ENCODE data around the gene SRRM3. TPM values are rescaled to one million over a fixed set of nuclear protein-coding genes. Genes with fewer than 3 reads are reported as not detected.
A peak's percentile ranks its signal among the peaks of the same experiment; 100 is the strongest.
"Not testable (repeated sequence)": the region's sequence is repeated elsewhere in the genome, so short reads cannot be mapped to it uniquely, and the experiment has no call there.

The SRRM3 gene
- total RNA-seq, 2 experiments from 2014 or later, result 0.09 TPM; not detected in 1

DNA sequence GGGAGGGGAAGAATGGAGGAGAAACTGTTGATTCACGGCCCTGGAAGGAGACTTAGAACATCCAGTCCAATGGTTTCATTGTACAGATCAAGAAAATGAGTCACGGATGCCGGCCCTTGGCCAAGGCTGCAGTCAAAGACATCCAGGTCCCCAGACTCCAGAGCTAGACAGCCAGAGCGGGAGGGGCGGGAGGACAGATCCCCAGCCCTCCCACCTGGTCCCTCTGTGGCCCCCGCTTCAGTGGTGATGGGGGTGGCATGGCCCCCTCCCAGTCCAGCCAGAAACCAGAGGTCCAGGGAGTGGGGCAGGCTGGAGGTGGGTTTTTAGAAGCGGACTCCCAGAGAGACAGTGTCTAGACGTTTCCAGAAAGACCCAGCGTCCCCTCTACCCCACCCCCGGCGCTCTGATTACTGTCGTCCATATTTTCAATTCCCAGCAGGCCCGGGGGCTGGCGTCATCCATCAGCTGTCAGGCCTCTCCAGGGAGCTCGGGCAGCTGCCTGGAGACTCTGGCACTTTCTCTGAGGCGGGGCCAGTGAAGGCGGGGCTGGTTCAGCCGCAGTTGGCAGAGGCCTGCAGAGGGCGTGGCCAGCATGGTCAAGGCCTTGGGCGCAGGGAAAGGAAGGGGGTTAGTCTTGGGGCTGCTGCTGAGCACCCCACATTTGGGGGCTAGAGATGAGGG lies 92.8 kb downstream of the SRRM3 start:
- ChIA-PET POLR2A (no interaction called here), CTCF (interaction anchor here (1.3 to 1.6 kb wide), 2 partner anchors 19 to 23 kb away, joined by 4 to 6 read pairs; no protein-coding TSS in a partner anchor)
- DNase-seq (peak; percentile 22), ATAC-seq (no peak)
- H3K36me3 Mint-ChIP-seq (ENCODE audit: low read depth), result no peaks in the 10 kb centered on the region
- H3K27me3 Mint-ChIP-seq, result peaks cover 2% of the 10 kb centered on the region
- H3K9me3 Mint-ChIP-seq (ENCODE audit: low read depth), result no peaks in the 10 kb centered on the region
- peaks cover 12% of the 10 kb centered on the region for H3K4me1 Mint-ChIP-seq
- H3K4me3 Mint-ChIP-seq, result no peak overlapping the region
- no peak overlapping the region for H3K27ac Mint-ChIP-seq
- intact Hi-C loops (cut with DNase I, micrococcal nuclease), result no loop called here

DNA sequence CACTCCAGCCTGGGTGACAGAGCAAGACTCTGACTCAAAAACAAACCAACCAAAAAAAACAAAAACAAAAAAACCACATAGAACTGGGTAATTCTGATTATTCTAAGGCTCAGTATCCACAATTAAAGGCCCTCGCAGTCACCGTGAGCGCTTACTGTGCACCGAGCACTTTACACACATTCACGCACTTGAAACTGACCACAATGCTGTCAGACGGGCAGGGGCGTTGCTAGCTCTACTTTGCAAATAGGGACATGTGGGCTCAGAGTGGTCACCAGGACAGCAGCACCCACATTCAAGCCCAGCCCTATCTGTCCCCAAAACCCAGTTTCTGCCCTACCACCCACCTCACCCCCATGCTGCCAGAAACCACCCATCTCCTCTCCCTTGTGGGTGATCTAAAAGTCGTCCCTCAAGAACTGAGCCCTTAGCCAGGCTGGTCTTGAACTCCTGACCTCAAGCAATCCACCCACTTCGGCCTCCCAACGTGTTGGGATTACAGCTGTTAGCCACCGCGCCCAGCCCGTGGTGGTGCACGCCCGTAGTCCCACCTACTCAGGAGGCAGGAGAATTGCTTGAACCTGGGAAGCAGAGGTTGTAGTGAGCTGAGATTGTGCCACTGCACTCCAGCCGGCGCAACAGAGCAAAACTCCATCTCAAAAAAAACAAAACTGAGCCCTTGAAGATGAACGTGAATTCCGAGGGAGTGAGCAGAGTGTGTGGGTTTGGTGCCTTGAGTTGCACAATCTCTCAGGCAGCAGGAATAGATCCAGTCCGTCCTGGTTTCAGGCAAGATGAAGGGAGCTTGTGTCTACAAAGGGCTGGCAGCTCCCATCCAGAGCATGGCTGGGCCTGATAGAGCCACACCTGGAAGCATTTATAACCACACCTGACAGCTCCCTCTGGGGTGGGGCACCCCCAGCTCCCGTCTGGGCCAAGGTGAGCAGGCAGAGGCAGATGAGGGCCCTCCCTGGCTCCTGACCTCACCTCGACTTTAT lies 95.3 kb downstream of the SRRM3 start:
- CTCF ChIA-PET, result interaction anchor here (1.0 to 2.6 kb wide), 3 partner anchors 17 to 63 kb away, joined by 3 to 7 read pairs (median 3); no protein-coding TSS in a partner anchor
- no peak overlapping the region for H3K4me3 Mint-ChIP-seq
- H3K4me1 Mint-ChIP-seq, result peaks cover 3% of the 10 kb centered on the region
- POLR2A ChIA-PET, result no interaction called here
- no peak for DNase-seq
- H3K27ac Mint-ChIP-seq, result no peak overlapping the region
- intact Hi-C loops (cut with DNase I, micrococcal nuclease), result no loop called here
- no peaks in the 10 kb centered on the region for H3K9me3 Mint-ChIP-seq (ENCODE audit: low read depth)
- ATAC-seq, result no peak
- H3K27me3 Mint-ChIP-seq, result peaks cover 2% of the 10 kb centered on the region
- no peaks in the 10 kb centered on the region for H3K36me3 Mint-ChIP-seq (ENCODE audit: low read depth)

DNA sequence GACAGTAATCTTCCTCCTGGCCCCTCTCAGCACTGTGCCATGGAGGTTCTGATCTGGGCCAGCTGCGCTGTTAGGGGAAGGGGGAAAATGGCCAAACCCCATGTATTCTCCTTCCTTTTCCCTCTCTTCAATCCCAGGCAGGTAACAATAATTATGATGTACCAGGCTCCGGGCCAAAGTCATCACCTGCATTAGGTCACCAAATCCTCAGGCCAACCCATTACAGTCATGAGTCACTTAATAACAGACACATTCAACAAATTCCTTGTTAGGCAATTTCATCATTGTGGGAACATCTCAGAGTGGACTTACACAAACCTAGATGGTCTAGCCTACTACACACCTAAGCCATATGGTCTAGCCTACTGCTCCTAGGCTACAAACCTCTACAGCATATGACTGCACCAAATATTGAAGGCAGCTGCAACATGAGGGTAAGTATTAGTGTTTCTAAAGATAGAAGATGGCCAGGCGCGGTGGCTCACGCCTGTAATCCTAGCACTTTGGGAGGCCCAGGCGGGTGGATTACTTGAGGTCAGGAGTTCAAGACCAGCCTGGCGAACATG lies 98.6 kb downstream of the SRRM3 start:
- POLR2A ChIA-PET, result no interaction called here
- CTCF ChIA-PET, result interaction anchor here (1.1 kb wide), 1 partner anchor 14 kb away, joined by 4 read pairs; no protein-coding TSS in a partner anchor
- DNase-seq (no peak), ATAC-seq (no peak)
- H3K27me3 Mint-ChIP-seq, result no peaks in the 10 kb centered on the region
- no peak overlapping the region for H3K4me3 Mint-ChIP-seq
- no peaks in the 10 kb centered on the region for H3K9me3 Mint-ChIP-seq (ENCODE audit: low read depth)
- H3K27ac Mint-ChIP-seq, result no peak overlapping the region
- H3K36me3 Mint-ChIP-seq (ENCODE audit: low read depth), result peaks cover 4% of the 10 kb centered on the region
- H3K4me1 Mint-ChIP-seq, result peaks cover 14% of the 10 kb centered on the region
- intact Hi-C loops (cut with DNase I, micrococcal nuclease), result no loop called here

DNA sequence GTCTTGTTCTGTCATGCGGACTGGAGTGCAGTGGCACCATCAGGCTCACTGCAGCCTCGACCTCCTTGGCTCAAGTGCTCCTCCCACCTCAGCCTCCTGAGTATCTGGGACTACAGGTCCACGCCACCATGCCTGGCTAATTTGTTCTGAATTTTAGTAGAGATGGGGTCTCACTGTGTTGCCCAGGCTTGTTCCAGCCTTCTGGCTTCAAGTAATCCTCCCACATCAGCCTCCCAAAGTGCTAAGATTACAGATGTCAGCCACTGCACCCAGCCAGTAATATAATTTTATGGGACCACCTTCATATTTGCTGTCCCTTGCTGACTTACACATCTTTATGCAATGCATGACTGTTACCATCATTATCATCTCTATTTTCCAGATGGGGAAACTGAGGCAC lies 99.3 kb downstream of the SRRM3 start:
- no peak for ATAC-seq
- no peak overlapping the region for H3K4me3 Mint-ChIP-seq
- H3K36me3 Mint-ChIP-seq (ENCODE audit: low read depth), result peaks cover 4% of the 10 kb centered on the region
- ChIA-PET CTCF (interaction anchor here (1.4 to 2.2 kb wide), 2 partner anchors 9 to 13 kb away, joined by 5 to 16 read pairs; no protein-coding TSS in a partner anchor), POLR2A (no interaction called here)
- intact Hi-C loops (cut with DNase I, micrococcal nuclease), result no loop called here
- no peak overlapping the region for H3K27ac Mint-ChIP-seq
- DNase-seq, result no peak
- no peaks in the 10 kb centered on the region for H3K9me3 Mint-ChIP-seq (ENCODE audit: low read depth)
- peaks cover 14% of the 10 kb centered on the region for H3K4me1 Mint-ChIP-seq
- no peaks in the 10 kb centered on the region for H3K27me3 Mint-ChIP-seq

DNA sequence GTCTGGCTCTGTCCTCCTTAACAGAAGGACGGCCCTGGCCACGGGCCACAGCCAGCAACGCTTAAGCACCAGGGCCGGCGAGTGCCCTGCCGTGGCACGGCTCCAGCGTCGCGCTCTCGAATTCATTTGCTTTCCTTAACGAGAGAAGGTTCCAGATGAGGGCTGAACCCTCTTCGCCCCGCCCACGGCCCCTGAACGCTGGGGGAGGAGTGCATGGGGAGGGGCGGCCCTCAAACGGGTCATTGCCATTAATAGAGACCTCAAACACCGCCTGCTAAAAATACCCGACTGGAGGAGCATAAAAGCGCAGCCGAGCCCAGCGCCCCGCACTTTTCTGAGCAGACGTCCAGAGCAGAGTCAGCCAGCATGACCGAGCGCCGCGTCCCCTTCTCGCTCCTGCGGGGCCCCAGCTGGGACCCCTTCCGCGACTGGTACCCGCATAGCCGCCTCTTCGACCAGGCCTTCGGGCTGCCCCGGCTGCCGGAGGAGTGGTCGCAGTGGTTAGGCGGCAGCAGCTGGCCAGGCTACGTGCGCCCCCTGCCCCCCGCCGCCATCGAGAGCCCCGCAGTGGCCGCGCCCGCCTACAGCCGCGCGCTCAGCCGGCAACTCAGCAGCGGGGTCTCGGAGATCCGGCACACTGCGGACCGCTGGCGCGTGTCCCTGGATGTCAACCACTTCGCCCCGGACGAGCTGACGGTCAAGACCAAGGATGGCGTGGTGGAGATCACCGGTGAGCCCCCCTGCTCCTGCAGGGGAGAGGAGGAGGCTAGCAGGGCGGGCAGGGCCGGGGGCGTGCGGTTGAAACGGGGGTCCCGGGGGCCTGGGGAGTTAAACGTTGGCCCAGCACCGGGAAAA lies 100.9 kb downstream of the SRRM3 start, which contains the start of gene HSPB1:
HSPB1 (plus strand) TSS at position 327 of the 855 bp plus-strand sequence; CDS start at position 367, 40 bp downstream.
- CTCF ChIA-PET, result interaction anchor here (0.6 to 3.4 kb wide), 9 partner anchors 11 to 125 kb away, joined by 3 to 24 read pairs (median 3); no protein-coding TSS in a partner anchor
- intact Hi-C loops (cut with DNase I, micrococcal nuclease), result loop anchor here in 1 of 2 experiments (1.0 kb wide), 3 partner anchors 11 to 16 kb away; no protein-coding TSS in a partner anchor
- peak; percentile 40 for ATAC-seq
- Mint-ChIP-seq H3K27me3 (no peaks in the 10 kb centered on the region), H3K9me3 (ENCODE audit: low read depth) (no peaks in the 10 kb centered on the region), H3K36me3 (ENCODE audit: low read depth) (peaks cover 4% of the 10 kb centered on the region), H3K4me1 (peaks cover 14% of the 10 kb centered on the region), H3K27ac (peak within 1 kb of the TSS; percentile 93), H3K4me3 (peak within 1 kb of the TSS; percentile 81)
- POLR2A ChIA-PET, result no interaction called here
- DNase-seq, result peak; percentile 77

DNA sequence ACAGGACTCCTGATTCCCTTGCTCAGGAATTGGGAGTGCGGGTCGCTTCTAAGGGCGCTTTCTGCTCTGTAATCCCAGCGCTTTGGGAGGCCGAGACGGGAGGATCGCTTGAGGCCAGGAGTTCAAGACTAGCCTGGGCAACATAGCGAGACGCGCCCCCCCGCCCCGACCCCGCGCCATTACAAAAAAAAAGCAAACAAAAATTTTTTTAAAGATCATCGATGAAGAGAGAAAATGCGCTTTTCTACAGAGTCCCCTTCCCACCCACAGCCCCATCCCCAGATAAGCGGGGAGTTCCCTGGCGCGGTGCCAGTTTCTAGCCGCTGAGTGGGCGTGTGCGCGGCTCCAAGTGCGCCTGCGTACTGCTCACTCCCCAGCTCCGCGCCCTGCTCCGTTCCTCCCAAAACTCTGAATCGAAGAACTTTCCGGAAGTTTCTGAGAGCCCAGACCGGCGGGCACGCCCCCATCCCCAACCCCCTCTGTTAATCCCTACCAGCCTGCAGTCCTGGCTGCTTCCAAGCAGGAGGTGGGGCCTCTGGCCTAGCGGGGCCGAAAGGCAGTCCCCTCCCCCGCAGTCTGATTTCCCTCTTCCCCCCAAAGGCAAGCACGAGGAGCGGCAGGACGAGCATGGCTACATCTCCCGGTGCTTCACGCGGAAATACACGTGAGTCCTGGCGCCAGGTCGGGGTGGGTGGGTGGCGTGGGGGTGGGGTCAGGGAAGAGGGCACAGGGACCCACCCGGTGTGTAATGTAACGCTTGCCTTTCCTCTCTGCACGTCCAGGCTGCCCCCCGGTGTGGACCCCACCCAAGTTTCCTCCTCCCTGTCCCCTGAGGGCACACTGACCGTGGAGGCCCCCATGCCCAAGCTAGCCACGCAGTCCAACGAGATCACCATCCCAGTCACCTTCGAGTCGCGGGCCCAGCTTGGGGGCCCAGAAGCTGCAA lies 101.8 kb downstream of the SRRM3 start:
- DNase-seq, result peak; percentile 86
- ChIA-PET POLR2A (no interaction called here), CTCF (interaction anchor here (0.6 to 3.4 kb wide), 5 partner anchors 11 to 125 kb away, joined by 3 to 24 read pairs (median 4); no protein-coding TSS in a partner anchor)

DNA sequence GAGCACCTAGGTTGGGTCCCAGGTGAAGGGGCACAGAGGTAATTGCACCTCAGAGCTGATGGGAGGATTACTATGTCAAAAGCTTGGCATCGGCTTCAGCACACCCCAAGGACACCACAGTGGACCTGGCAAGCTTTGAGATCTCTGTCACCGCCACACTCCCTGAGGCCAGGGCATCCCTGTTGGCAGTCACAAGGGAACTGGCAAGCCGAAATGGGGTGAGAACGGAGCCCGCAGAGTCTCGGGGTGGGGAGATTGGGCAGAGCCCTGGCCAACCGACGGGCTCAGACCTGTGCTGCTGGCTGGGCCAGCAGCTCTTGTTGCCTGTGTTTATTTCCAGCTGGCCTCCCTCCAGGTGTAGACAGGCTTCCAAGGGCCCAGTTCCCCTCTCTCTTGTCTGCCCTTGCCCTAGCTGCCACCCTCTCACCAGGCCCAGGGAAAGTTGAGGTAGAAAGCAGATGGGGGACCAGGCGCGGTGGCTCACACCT lies 103.2 kb downstream of the SRRM3 start:
- Mint-ChIP-seq H3K4me3 (no peak overlapping the region), H3K36me3 (ENCODE audit: low read depth) (peaks cover 4% of the 10 kb centered on the region), H3K4me1 (peaks cover 14% of the 10 kb centered on the region), H3K27ac (no peak overlapping the region), H3K27me3 (no peaks in the 10 kb centered on the region), H3K9me3 (ENCODE audit: low read depth) (no peaks in the 10 kb centered on the region)
- DNase-seq (no peak), ATAC-seq (no peak)
- intact Hi-C loops (cut with DNase I, micrococcal nuclease), result no loop called here
- ChIA-PET CTCF (interaction anchor here (0.6 to 3.4 kb wide), 5 partner anchors 9 to 128 kb away, joined by 3 to 24 read pairs (median 6); no protein-coding TSS in a partner anchor), POLR2A (interaction anchor here (0.6 kb wide), 1 partner anchor 13 kb away, joined by 3 read pairs; no protein-coding TSS in a partner anchor)

More for the DNA sequence above, 101.8 kb downstream of the SRRM3 start:
- peak; percentile 75 for ATAC-seq
- Mint-ChIP-seq H3K27ac (peak overlapping the region; percentile 93), H3K36me3 (ENCODE audit: low read depth) (peaks cover 4% of the 10 kb centered on the region), H3K9me3 (ENCODE audit: low read depth) (no peaks in the 10 kb centered on the region), H3K27me3 (no peaks in the 10 kb centered on the region), H3K4me1 (peaks cover 14% of the 10 kb centered on the region), H3K4me3 (peak overlapping the region; percentile 81)
- intact Hi-C loops (cut with DNase I, micrococcal nuclease), result loop anchor here in 1 of 2 experiments (1.0 kb wide), 3 partner anchors 11 to 15 kb away; no protein-coding TSS in a partner anchor

DNA sequence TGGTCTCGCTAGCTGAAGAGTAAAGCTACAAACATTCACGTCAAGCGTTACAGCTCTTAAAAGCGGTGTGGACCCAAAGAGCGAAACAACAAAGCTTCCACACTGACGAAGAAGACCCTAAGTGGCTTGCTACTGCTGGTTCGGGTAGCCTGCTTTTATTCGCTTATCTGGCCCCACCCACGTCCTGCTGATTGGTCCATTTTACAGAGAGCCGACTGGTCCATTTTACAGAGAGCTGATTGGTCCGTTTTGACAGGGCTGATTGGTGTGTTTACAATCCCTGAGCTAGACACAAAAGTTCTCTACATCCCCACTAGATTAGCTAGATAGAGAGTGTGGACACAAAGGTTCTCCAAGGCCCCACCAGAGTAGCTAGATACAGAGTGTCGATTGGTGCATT lies 107.2 kb downstream of the SRRM3 start:
- ATAC-seq; H3K9me3 Mint-ChIP-seq (ENCODE audit: low read depth); intact Hi-C loops (cut with DNase I, micrococcal nuclease); H3K27me3 Mint-ChIP-seq; H3K4me3 Mint-ChIP-seq; H3K36me3 Mint-ChIP-seq (ENCODE audit: low read depth); DNase-seq; H3K27ac Mint-ChIP-seq; H3K4me1 Mint-ChIP-seq: not testable (repeated sequence)
- ChIA-PET POLR2A (interaction anchor here (0.9 kb wide), 1 partner anchor 9 kb away, joined by 3 read pairs; no protein-coding TSS in a partner anchor), CTCF (interaction anchor here (0.6 to 1.0 kb wide), 2 partner anchors 9 to 10 kb away, joined by 3 to 5 read pairs; no protein-coding TSS in a partner anchor)

DNA sequence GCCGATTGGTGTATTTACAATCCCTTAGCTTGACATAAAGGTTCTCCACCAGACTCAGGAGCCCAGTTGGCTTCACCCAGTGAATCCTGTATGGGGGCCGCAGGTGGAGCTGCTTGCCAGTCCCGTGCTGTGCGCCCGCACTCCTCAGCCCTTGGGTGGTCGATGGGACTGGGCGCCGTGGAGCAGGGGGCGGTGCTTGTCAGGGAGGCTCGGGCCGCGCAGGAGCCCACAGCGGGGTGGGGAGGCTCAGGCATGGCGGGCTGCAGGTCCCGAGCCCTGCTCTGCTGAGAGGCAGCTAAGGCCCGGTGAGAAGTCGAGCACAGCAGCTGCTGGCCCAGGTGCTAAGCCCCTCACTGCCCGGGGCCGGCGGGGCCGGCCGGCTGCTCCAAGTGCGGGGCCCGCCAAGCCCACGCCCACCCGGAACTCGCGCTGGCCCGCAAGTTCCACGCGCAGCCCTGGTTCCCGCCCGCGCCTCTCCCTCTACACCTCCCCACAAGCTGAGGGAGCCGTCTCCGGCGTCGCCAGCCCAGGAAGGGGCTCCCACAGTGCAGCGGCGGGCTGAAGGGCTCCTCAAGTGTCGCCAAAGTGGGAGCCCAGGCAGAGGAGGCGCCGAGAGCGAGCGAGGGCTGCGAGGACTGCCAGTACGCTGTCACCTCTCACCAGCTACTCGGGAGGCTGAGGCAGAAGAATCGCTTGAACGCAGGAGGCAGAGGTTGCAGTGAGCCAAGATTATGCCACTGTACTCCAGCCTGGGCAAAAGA lies 107.8 kb downstream of the SRRM3 start:
- not testable (repeated sequence) for DNase-seq; H3K4me3 Mint-ChIP-seq; H3K27ac Mint-ChIP-seq; H3K9me3 Mint-ChIP-seq (ENCODE audit: low read depth); H3K36me3 Mint-ChIP-seq (ENCODE audit: low read depth); H3K4me1 Mint-ChIP-seq; ATAC-seq; H3K27me3 Mint-ChIP-seq
- intact Hi-C loops (cut with DNase I, micrococcal nuclease), result loop anchor here (5.0 kb wide), 2 partner anchors 37 to 442 kb away; no protein-coding TSS in a partner anchor
- CTCF ChIA-PET, result interaction anchor here (0.6 to 1.0 kb wide), 2 partner anchors 8 to 18 kb away, joined by 4 to 5 read pairs; no protein-coding TSS in a partner anchor
- POLR2A ChIA-PET, result interaction anchor here (0.9 kb wide), 1 partner anchor 8 kb away, joined by 3 read pairs; no protein-coding TSS in a partner anchor
